ENCODE data around the gene TREML2.

The TREML2 gene

GRCh38 chr6:41156001-41156400 lies 44.9 kb downstream of the TREML2 start:
- H3K27ac ChIP-seq (ENCODE audit: extremely low read depth, low read depth, low read length) = no peak overlapping the region
- ChIA-PET CTCF (no interaction called here), POLR2A (no interaction called here)
- H3K4me1 ChIP-seq (ENCODE audit: control insufficient read depth, insufficient read depth, low read length) = no peaks in the 10 kb centered on the region
- no peaks in the 10 kb centered on the region for H3K36me3 ChIP-seq (ENCODE audit: control insufficient read depth in 2 of 2, insufficient read depth in 1 of 2, low read length in 2 of 2)
- H3K9me3 ChIP-seq (ENCODE audit: control insufficient read depth, insufficient read depth, low read depth, low read length) = no peaks in the 10 kb centered on the region
- H3K4me3 ChIP-seq (ENCODE audit: low read depth, low read length) = no peak overlapping the region
- no peak for TF ChIP-seq ZNF548 (tag by site-specific recombination; IDR thresholded peaks at IDR 0.05)
- TF ChIP-seq KLF8 (tag by site-specific recombination; IDR thresholded peaks at IDR 0.05) = no peak
- TF ChIP-seq CTCF (tag by site-specific recombination; IDR thresholded peaks at IDR 0.05) = no peak
- TF ChIP-seq ZNF311 (tag by site-specific recombination; IDR thresholded peaks at IDR 0.05; ENCODE audit: borderline replicate concordance) = no peak
- no peak for TF ChIP-seq ZNF157 (tag by site-specific recombination; IDR thresholded peaks at IDR 0.05)
- TF ChIP-seq SETDB1 (IDR thresholded peaks at IDR 0.05; ENCODE audit: insufficient read length, low read length) = no peak
- TF ChIP-seq ZNF140 (tag by site-specific recombination; IDR thresholded peaks at IDR 0.05) = no peak
- no peak for TF ChIP-seq ZBTB21 (tag by site-specific recombination; IDR thresholded peaks at IDR 0.05)
- TF ChIP-seq TSHZ1 (tag by site-specific recombination; IDR thresholded peaks at IDR 0.05; ENCODE audit: borderline replicate concordance) = no peak
- no peak for TF ChIP-seq ZNF571 (tag by site-specific recombination; IDR thresholded peaks at IDR 0.05)
- no peak for TF ChIP-seq KLF7 (tag by site-specific recombination; IDR thresholded peaks at IDR 0.05; ENCODE audit: borderline replicate concordance)
- no peak for TF ChIP-seq ZNF16 (tag by site-specific recombination; IDR thresholded peaks at IDR 0.05; ENCODE audit: low read depth)
- no peak for TF ChIP-seq ZNF155 (tag by site-specific recombination; IDR thresholded peaks at IDR 0.05)

GRCh38 chr6:41155132-41155805 lies 45.7 kb downstream of the TREML2 start:
- Histone ChIP-seq H3K4me1 (ENCODE audit: control insufficient read depth, insufficient read depth, low read length) (no peaks in the 10 kb centered on the region), H3K4me3 (ENCODE audit: low read depth, low read length) (no peak overlapping the region), H3K9me3 (ENCODE audit: control insufficient read depth, insufficient read depth, low read depth, low read length) (no peaks in the 10 kb centered on the region), H3K27ac (ENCODE audit: extremely low read depth, low read depth, low read length) (no peak overlapping the region), H3K36me3 (ENCODE audit: control insufficient read depth in 2 of 2, insufficient read depth in 1 of 2, low read length in 2 of 2) (no peaks in the 10 kb centered on the region)
- CTCF ChIA-PET = no interaction called here
- TF ChIP-seq ZNF596 (tag by site-specific recombination; IDR thresholded peaks at IDR 0.05) = peak; percentile 57
- TF ChIP-seq ZIC2 (tag by site-specific recombination; IDR thresholded peaks at IDR 0.05) = no peak
- no peak for TF ChIP-seq ZNF548 (tag by site-specific recombination; IDR thresholded peaks at IDR 0.05)
- POLR2A ChIA-PET = no interaction called here

- ChIA-PET POLR2A (no interaction called here), CTCF (interaction anchor here (0.7 kb wide), 2 partner anchors 11 to 40 kb away, joined by 3 read pairs; no protein-coding TSS in a partner anchor)
- no peaks in the 10 kb centered on the region for H3K36me3 ChIP-seq (ENCODE audit: control insufficient read depth in 2 of 2, insufficient read depth in 1 of 2, low read length in 2 of 2)
- no peak within 1 kb of the TSS for H3K27ac ChIP-seq (ENCODE audit: extremely low read depth, low read depth, low read length)
- H3K4me1 ChIP-seq (ENCODE audit: control insufficient read depth, insufficient read depth, low read length) = no peaks in the 10 kb centered on the region
- H3K4me3 ChIP-seq (ENCODE audit: low read depth, low read length) = no peak within 1 kb of the TSS
- H3K9me3 ChIP-seq (ENCODE audit: control insufficient read depth, insufficient read depth, low read depth, low read length) = no peaks in the 10 kb centered on the region
- TF ChIP-seq WT1 (tag by site-specific recombination; IDR thresholded peaks at IDR 0.05) (no peak), ZBTB11 (tag by site-specific recombination; conservative IDR thresholded peaks at IDR 0.05; ENCODE audit: low read depth) (no peak), SP3 (tag by site-specific recombination; IDR thresholded peaks at IDR 0.05) (no peak), ZFP69B (tag by site-specific recombination; IDR thresholded peaks at IDR 0.05) (no peak), ZNF133 (tag by site-specific recombination; IDR thresholded peaks at IDR 0.05) (no peak), ZNF184 (tag by site-specific recombination; IDR thresholded peaks at IDR 0.05) (no peak), ZNF843 (tag by site-specific recombination; IDR thresholded peaks at IDR 0.05) (no peak)
Observed at GRCh38 chr6:41153992-41154625, 46.8 kb downstream of the TREML2 start, which contains the start of gene TREML1. TREML1 (minus strand) TSS chr6:41154347; CDS start chr6:41154288, 59 bp downstream.
